NCI-H1105 (cell line): ENCODE results near the gene DARS2.
A peak's percentile ranks its signal among the peaks of the same experiment; 100 is the strongest.
"Not testable (repeated sequence)": the region's sequence is repeated elsewhere in the genome, so short reads cannot be mapped to it uniquely, and the experiment has no call there.

ENCODE experiments used
- DNase-seq: peaks from one replicate; lab custom pipeline; 2025; lab: John Stamatoyannopoulos, UW

DARS2 gene

GRCh38 chr1:173824315-173825081 is at the start of gene DARS2, which contains the start of gene CENPL:
Gene DARS2 (plus strand): TSS chr1:173824673. CDS start chr1:173825230, 557 bp downstream.
Gene CENPL (minus strand): TSS chr1:173824883. CDS start chr1:173811299, 13,584 bp downstream.
- DNase-seq = peak; percentile 99

GRCh38 chr1:173775578-173776226 is 48.8 kb upstream of the DARS2 start:
- DNase-seq = no peak

- DNase-seq = no peak
These were observed 44.5 kb upstream of the DARS2 start for GRCh38 chr1:173779936-173780335.

GRCh38 chr1:173784997-173785396 is 39.5 kb upstream of the DARS2 start:
- DNase-seq = no peak

- DNase-seq = no peak
These were observed 34.6 kb upstream of the DARS2 start for GRCh38 chr1:173789841-173790240.

- no peak for DNase-seq
These were observed 26.4 kb upstream of the DARS2 start for GRCh38 chr1:173798078-173798477.

GRCh38 chr1:173799995-173800394 is 24.5 kb upstream of the DARS2 start:
- not testable (repeated sequence) for DNase-seq

- DNase-seq = no peak
These were observed 21.5 kb upstream of the DARS2 start for GRCh38 chr1:173802961-173803360.

- DNase-seq = not testable (repeated sequence)
These were observed 10.8 kb upstream of the DARS2 start for GRCh38 chr1:173813654-173814053.

GRCh38 chr1:173818459-173818858 is 6.0 kb upstream of the DARS2 start:
- DNase-seq = no peak

GRCh38 chr1:173821680-173822079 is 2.8 kb upstream of the DARS2 start:
- no peak for DNase-seq

GRCh38 chr1:173823781-173824314 is 625 bp upstream of the DARS2 start:
- no peak for DNase-seq

- DNase-seq = no peak
These were observed 3.1 kb downstream of the DARS2 start for GRCh38 chr1:173827611-173828010.

GRCh38 chr1:173832748-173833147 is 8.3 kb downstream of the DARS2 start:
- DNase-seq = no peak

GRCh38 chr1:173852105-173852504 is 27.6 kb downstream of the DARS2 start:
- no peak for DNase-seq

- no peak for DNase-seq
These were observed 28.6 kb downstream of the DARS2 start for GRCh38 chr1:173853074-173853473.

- DNase-seq = no peak
These were observed 31.5 kb downstream of the DARS2 start for GRCh38 chr1:173856014-173856413.

GRCh38 chr1:173856903-173857302 is 32.4 kb downstream of the DARS2 start:
- no peak for DNase-seq

- DNase-seq = no peak
These were observed 33.0 kb downstream of the DARS2 start for GRCh38 chr1:173857363-173857917.

- not testable (repeated sequence) for DNase-seq
These were observed 35.1 kb downstream of the DARS2 start for GRCh38 chr1:173859547-173859946.

- no peak for DNase-seq
These were observed 35.6 kb downstream of the DARS2 start for GRCh38 chr1:173860065-173860464.

- no peak for DNase-seq
These were observed 37.3 kb downstream of the DARS2 start for GRCh38 chr1:173861731-173862145.
